GM12891 (cell line): ENCODE data around the gene RPH3AL.

Experiments
- POLR2A ChIP-seq: IDR thresholded peaks from 2 replicates; pipeline ENCODE4 v1.6.1; 2011; ENCODE audit warnings: low read depth, low read length, control low read depth
- POLR2AphosphoS5 ChIP-seq: IDR thresholded peaks from 2 replicates; pipeline ENCODE4 v1.6.1; 2011; ENCODE audit warnings: low read depth, low read length, control low read depth
- SPI1 ChIP-seq: IDR thresholded peaks from 2 replicates; pipeline ENCODE4 v1.6.1; 2011; ENCODE audit warnings: low read depth, low read length, control low read depth
- TAF1 ChIP-seq: IDR thresholded peaks from 2 replicates; pipeline ENCODE4 v1.6.1; 2011; ENCODE audit warnings: low read depth, low read length, control low read depth

- no peak for TF ChIP-seq POLR2A
- no peak for TF ChIP-seq POLR2AphosphoS5
- no peak for TF ChIP-seq TAF1
- no peak for TF ChIP-seq SPI1
These were observed 92.4 kb downstream of the RPH3AL start for GRCh38 chr17:260031-260791.
